ENCODE results near the gene MGAT5.

MGAT5 gene

GRCh38 chr2:134231301-134231964 lies 22.4 kb upstream of the MGAT5 start:
- DNase-seq: no peak

- DNase-seq: no peak
Measured at GRCh38 chr2:134231965-134232340, 21.9 kb upstream of the MGAT5 start.

GRCh38 chr2:134232461-134232860 lies 21.4 kb upstream of the MGAT5 start:
- no peak for DNase-seq

GRCh38 chr2:134232868-134233727 lies 20.8 kb upstream of the MGAT5 start:
- no peak for DNase-seq

GRCh38 chr2:134233728-134234136 lies 20.1 kb upstream of the MGAT5 start:
- DNase-seq: no peak

- no peak for DNase-seq
Measured at GRCh38 chr2:134234535-134234934, 19.3 kb upstream of the MGAT5 start.

GRCh38 chr2:134235510-134236144 lies 18.2 kb upstream of the MGAT5 start:
- no peak for DNase-seq

GRCh38 chr2:134238371-134238770 lies 15.5 kb upstream of the MGAT5 start:
- no peak for DNase-seq

- DNase-seq: no peak
Measured at GRCh38 chr2:134240061-134240460, 13.8 kb upstream of the MGAT5 start.

- no peak for DNase-seq
Measured at GRCh38 chr2:134241911-134242310, 12.0 kb upstream of the MGAT5 start.

GRCh38 chr2:134243244-134243643 lies 10.6 kb upstream of the MGAT5 start:
- no peak for DNase-seq

- DNase-seq: no peak
Measured at GRCh38 chr2:134244086-134244485, 9.8 kb upstream of the MGAT5 start.

- DNase-seq: no peak
Measured at GRCh38 chr2:134244587-134244986, 9.3 kb upstream of the MGAT5 start.

- peak; percentile 5 for DNase-seq
Measured at GRCh38 chr2:134245340-134245984, 8.4 kb upstream of the MGAT5 start.

GRCh38 chr2:134246154-134246874 lies 7.6 kb upstream of the MGAT5 start:
- DNase-seq: no peak

- DNase-seq: no peak
Measured at GRCh38 chr2:134247679-134248078, 6.2 kb upstream of the MGAT5 start.

GRCh38 chr2:134248913-134249312 lies 5.0 kb upstream of the MGAT5 start:
- DNase-seq: no peak

GRCh38 chr2:134249755-134250154 lies 4.1 kb upstream of the MGAT5 start:
- DNase-seq: no peak

- no peak for DNase-seq
Measured at GRCh38 chr2:134250840-134251461, 2.9 kb upstream of the MGAT5 start.

GRCh38 chr2:134252092-134252750 lies 1.7 kb upstream of the MGAT5 start:
- DNase-seq: peak; percentile 61

- DNase-seq: no peak
Measured at GRCh38 chr2:134253117-134253704, 661 bp upstream of the MGAT5 start.

All from NCI-H1436 treated with DMSO at 0.1 percent for 48 hours (cell line).